ENCODE results near the gene SH3BP2.
"Not testable (repeated sequence)": the region's sequence is repeated elsewhere in the genome, so short reads cannot be mapped to it uniquely, and the experiment has no call there.

The SH3BP2 gene

DNA sequence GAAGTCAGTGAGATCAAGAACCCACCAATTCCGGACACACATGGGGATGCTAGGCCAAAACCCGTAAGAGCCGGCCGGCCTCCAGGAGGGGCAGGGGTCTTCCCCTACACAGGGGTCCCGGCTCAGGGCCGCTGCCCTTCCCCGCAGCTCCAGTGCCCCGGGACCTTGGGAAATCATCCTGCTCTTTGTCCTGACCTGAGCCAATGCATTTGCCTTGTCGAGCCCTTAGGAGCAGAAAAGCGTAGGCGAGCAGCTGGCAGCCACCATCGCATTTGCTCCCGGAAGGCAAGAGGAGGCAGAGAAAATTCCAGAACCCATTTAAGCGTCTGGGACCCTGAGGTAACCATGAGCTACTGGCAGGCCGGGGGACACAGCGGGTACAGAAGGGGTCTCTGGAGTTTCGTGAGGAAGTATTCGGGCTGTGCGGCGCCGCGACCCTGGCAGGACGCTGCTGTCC, 29.3 kb upstream of the SH3BP2 start:
- DNase-seq = no peak

DNA sequence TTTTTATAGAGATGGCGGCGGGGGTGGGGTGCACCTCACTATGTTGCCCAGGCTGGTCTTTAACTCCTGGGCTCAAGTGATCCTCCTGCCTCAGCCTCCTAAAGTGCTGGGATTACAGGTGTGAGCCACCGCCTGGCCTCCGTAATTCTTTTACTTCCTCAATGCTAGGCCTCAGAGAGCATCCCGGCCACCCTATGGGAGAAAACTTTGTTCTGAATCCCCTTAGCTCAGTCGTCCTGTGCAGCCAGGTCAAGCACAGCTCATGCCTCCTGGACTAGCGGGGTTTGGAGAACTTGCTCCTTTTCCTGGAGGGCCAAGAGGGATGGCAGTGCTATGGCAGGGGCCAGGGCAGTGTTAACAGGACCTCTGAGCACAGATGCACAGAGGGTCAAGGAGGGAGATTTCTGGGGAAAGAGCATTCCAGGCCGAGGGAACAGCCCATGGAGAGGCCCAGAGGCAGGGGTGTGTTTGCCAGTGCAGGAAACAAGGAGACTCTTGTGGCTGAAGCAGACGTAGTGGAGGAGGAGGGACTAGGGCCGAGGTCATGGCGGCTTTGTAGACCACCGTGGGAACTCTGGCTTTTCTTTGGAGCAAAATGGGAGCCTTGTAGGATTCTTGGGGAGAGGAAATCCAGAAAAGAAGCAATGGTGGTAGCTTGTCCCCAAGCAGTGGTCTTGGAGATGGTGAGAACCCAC, 26.9 kb upstream of the SH3BP2 start:
- no peak for DNase-seq

DNA sequence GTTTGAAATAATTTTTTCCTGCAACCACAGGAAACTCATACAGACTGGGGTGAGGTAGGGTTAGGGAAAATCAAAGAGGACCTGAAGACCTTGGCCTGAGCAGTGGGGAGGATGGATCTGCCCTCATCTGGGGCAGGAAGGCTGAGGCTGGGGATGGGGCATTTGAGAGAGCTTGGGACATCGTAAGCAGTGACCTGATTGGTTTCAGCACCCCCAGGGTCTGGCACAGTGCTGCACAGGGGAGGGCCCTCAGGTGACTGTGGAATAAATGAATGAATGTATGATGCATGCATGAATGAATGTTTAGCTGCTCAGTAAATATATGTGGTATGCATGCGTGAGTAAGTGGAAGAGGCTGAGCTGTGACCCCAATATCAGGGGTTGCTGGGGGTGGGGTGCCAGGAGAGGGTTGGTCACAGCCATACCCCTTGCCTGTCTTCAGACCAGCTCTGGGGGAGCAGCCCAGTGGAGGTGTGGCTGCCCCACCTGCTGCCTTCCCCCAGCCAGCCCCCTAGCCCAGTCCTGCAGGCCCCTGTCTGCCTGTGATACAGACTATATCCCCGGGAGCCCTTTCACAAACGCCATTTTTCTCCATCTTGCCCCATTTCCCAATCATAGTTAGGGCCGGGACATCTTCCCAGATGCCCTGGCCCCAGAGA, 25.7 kb upstream of the SH3BP2 start:
- no peak for DNase-seq

DNA sequence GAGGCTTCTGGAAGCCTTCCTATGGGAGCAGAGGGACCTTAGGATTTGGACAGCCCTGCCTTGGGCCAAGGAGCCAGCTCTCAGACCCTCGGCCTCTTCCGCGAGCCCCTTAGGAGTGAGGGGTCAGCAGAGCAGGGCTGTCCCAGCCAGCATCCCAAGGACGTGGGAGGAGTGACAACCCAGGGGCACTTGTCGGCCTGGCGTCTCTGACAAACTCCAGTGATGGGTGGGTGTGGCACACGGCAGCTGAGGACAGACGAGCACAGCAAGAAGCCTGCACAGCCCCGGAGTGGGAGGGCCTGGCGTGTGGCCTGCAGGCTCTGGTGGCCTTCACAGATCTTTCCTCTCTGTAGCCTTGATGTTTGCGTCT, 25.2 kb upstream of the SH3BP2 start:
- DNase-seq = no peak

DNA sequence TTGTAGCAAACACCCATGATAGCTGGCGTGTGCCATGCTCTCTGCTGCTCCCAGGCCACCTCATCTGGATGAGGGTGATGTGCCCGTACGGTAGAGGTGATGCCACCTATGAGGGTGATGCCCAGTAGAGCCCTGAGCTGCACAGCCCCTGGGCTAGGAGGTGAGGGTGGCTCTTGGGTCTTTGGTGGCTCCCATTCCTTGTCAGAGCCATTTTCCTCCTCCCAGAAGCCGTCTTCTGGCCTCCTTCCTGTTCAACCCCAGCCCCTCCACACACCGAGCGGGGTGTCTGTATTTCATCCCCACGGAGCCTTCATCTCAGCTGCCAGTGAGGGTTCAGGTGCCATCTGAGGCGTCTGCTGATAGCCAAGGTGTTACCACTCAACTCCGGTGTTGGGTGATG, 24.8 kb upstream of the SH3BP2 start:
- no peak for DNase-seq

DNA sequence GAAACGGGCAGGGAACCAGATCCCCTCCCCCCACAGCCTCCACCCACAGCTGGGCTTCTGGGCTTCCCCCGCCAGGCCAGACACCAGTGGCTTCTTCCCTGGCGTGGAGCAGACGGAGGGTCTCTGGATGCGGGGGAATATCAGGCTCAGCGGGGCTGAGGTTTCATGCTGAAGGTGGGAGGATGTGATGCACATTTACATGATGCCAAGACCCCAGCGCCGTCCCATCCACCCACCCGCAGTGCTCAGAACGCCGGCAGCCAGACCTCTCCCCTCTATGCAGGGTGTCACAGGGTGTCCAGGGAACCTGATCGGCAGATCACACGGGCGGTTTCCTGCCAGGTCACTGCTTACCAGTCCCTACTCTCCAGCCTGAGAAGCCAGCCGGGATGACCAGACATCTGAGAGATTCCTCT, 24.0 kb upstream of the SH3BP2 start:
- DNase-seq = no peak

DNA sequence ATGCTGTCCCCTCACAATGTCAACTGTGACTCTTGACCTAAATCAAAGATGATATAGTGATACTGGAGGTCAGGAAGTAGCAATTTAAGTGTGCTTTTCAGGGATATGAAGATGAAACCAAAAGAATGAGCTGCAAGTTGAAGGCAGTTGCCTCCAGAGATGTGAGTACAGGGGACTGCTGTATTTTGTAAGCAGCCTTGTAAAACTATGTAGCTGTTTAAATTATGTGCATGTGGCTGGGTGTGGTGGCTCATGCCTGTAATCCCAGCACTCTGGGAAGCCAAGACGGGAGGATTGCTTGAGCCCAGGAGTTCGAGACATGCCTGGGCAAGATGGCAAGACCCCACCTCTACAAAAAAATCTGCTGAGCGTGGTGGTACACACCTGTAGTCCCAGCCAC, 21.6 kb upstream of the SH3BP2 start:
- DNase-seq = no peak

- not testable (repeated sequence) for DNase-seq
Observed at GRCh38 chr4:2780643-2781042, 12.2 kb upstream of the SH3BP2 start.

DNA sequence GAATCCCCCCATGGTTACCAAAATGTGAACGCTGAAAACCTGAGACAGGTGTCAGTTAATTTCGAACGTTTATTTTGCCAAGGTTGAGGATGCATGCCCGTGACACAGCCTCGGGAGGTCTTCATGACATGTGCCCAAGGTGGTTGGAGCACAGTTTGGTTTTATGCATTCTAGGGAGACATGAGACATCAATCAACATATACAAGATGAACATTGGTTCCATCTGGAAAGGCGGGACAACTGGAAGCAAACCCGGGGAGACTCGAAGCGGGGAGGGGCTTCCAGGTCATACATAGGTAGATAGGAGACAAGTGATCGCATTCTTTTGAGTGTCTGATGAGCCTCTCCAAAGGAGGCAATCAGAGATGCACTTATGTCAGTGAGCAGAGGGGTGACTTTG, 11.0 kb upstream of the SH3BP2 start:
- no peak for DNase-seq

DNA sequence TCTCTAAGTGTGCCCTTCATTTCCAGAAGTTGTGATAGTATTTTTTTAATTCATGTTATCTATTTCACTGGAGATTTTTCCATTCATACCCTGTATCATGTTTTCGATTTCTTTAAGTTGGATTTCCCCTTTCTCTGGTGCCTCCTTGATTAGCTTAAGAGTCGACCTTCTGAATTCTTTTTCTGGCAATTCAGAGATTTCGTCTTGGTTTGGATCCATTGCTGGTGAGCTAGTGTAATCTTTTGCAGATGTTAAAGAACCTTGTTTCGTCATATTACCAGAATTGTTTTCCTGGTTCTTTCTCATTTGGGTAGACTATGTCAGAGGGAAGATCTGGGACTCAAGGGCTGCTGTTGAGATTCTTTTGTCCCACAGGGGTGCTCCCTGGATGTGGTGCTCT, 9.1 kb upstream of the SH3BP2 start:
- no peak for DNase-seq

- peak; percentile 48 for DNase-seq
Observed at GRCh38 chr4:2785613-2786012, 7.3 kb upstream of the SH3BP2 start.

DNA sequence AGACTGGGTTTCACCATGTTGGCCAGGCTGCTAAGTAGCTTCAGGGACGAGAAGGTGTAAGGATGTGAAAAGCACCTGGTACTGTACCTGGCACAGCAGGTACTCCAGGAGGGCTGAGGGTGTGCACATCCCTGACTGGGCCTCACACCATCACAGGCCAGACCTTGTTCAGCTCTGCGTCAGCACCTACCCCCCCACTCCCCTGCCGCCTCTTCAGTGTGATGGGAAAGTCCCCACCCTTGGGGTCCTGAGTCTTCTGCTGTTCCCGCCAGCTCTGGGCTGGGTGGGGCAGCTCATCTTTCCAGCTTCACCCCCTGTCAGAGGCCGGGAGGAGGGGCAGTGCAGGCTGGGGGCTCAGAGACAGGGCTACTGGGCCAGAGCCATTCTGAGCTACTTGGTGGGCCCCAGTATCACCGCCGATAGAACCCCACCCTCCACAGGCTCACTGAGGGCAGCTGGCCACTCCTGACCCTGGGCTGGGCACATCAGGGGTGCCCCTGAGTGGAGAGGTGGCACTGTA, 6.7 kb upstream of the SH3BP2 start:
- DNase-seq = peak; percentile 80

DNA sequence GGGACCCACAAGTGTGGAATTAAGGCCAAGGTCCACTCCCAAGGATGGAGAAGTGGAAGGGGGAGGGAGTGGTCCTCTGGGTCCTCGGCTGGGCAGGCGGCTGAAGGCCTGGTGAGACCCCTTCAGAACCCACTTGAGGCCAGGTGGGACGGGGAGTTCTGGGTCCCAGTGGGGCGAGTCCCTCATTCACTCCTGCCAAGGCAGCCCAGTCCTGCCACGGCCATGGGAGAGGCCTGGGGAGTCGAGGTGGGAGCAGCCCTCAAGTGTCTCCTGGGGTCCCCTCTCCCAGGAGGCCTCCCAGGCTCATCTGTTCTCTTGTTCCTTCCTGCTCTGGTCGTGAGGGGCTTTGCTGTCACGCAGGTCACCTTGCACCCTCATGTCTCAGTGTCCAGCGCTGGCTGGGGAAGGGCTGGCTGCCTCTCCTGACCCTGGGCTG, 6.1 kb upstream of the SH3BP2 start:
- DNase-seq = no peak

DNA sequence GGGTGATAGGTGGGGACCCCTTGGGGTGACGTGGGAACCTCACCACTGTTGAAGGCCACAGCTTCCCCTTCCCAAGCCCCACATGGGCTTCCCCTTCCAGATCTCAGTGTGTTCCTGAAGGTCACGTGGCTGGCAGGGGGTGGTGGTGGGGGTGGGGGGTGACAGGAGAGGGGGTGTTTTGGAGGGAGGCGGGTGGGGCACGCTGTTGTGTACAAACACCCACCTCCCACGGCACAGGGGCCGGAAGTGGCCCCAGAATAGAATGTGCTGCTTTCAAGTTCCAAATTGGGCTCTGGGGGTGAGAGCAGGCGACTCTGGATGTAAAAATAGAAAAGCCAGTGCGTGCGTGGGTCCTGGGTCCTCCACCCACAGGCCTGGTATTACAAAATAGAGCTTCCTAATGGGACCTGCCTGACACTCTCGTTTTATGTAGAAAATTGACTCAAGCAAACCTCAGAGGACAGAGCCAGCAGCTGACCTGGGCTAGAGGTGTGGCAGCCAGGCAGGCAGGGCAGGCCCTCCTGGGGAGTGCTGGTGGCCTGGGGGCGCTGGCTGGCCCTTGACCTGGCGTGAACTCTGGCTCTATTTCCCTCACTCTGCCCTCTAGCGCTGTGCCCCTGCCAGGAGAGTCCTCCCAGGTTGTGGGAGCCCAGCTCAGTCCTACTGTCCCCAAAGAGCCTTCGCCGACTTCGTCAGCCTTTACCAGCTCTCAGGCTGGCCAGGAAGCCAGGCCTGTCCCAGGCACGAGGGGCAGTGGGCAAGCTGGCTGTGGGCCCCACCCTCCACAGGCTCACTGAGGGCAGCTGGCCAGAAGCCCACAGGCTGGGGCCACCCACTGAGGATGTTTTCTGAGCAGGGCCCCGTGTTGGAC, 5.4 kb upstream of the SH3BP2 start:
- DNase-seq = peak; percentile 69

- no peak for DNase-seq
Observed at GRCh38 chr4:2788101-2788500, 4.8 kb upstream of the SH3BP2 start.

GRCh38 chr4:2788532-2789103, 4.3 kb upstream of the SH3BP2 start:
- DNase-seq = no peak

GRCh38 chr4:2789351-2789750, 3.5 kb upstream of the SH3BP2 start:
- no peak for DNase-seq

- DNase-seq = no peak
Observed at GRCh38 chr4:2789793-2790582, 2.9 kb upstream of the SH3BP2 start.

- no peak for DNase-seq
Observed at GRCh38 chr4:2790583-2791517, 2.0 kb upstream of the SH3BP2 start.

DNA sequence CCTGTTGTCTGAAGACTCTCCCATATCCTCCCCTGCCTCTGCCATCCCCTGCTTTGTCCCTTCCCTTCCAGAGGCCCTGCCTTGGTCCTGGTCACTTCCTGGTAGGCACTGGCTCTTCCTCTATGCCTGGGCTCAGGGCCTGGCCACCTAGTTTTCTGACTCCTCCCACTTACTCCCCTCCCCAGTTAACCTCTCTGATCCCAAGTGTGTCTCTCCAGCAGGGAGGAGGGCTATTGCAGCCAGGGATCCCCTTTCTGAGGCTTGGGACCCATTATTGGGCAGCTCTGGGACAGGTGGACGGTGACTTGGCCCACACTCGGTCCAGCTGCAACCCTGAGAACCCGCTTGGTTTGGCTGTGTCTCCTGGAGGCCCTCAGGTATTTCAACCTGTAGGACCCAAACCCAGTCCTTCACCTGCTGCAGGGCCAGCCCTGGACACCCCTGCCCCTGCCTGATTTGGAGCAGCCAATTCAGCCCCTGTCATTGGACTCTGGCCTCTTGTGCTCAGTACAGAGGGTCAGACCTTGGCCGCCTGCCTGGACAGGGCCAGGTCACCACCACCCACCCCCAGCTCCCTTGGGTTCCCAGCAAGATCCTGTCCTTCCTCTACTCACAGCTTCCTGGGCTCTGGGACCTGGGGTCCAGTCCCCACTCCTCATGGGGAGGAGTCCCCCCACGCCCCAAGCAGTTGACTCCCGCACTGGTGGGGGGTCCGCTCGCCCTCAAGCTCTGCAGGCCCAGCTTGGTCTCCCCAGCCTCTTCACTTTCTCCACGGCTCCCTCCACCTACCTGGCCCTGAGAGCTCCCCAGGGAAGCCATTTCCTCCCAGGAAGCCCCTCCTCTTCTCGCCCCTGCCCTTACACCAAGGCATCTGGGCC, 1.1 kb upstream of the SH3BP2 start:
- DNase-seq = no peak
